NCI-H1694 treated with DMSO at 0.1 percent for 48 hours (cell line): Measurements from ENCODE around the gene SLCO2B1.

ENCODE experiments used
- DNase-seq: peaks from one replicate; lab custom pipeline; 2025; lab: John Stamatoyannopoulos, UW

SLCO2B1 gene

DNA sequence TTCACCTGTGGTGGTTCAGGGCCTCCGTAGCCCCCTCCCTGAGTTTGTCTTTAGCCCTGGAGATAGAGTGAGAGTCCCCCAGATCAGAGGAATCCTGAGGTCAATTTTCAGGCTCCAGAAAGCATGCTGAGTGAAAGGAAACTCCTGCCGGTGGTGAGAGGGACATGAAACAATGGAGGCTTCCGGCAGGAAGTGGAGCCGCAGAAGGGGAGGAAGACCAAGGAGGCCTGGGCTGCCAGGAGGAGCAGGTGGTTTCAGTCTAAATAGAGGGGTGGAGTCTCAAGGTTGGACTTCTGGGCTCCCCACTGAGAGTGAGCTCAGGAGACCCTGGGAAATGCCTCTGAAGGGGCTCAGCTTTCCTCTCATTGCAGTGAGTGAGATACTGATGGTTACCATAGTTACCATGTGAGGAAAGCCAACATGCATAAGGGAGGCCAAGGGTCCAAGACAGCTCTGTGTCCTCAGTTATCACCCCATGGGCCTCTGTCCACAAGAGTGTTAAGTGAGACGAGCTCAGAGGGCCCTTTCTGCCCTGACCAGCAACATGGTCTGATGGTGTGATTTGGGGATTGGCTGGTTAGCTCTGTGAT, 10.7 kb downstream of the SLCO2B1 start:
- no peak for DNase-seq

DNA sequence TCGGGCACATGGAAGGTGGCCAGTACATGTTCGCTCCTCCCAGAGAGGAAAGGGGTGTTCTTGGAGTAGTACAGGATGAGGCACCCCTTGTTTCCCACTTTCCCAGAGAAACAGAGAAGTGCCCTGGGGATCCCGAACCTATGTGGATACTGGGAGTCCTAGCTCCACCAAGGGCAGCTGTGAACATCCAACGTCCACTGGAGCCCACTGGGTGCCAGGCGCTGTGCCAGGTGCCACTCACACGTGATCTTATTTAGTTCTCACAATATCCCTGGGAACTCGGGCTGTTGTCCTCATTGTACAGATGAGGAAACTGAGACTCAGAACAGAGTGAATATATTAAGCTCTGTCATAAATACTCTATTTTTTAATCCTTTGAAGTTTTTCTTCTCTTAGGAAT, 12.0 kb downstream of the SLCO2B1 start:
- DNase-seq, result no peak

DNA sequence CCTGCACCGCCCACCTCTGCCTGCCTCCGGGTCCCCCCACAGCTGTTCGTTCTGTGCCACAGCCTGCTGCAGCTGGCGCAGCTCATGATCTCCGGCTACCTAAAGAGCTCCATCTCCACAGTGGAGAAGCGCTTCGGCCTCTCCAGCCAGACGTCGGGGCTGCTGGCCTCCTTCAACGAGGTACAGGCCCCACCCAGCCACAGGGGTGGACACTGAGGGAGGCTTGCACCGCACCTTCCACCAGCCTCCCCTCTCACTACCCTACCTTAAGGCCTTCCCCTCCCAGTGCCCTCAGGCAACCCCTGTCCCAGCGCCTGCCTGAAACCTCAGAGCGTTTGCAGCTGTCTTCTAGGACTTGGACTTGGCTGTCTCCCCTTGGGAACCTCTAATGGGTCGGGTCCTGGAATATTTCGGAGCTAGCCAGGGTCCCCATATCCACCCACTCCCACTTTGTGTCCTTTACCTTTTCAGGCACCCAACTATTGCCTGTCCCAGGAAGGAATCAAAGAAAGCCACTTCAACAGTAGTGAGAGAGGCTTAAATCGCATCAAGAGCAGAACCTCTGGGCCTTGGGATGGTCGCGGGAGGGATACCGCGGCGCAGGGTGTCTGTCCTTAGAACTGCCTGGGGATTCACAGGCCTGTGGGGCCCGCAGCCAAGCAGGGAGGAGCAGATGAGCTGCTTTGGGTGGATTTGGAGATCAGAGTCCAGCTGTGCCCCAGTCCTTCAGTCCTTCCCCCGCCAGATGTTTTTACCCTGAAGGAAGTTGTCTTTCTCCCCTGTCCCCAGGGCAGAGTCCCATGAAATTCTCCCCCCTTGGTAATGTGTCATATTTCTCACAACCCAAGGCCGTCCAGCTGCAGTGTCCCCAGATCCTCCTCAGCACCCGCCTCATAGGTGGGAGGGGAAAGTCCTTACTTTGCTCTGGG, 13.3 kb downstream of the SLCO2B1 start:
- no peak for DNase-seq

DNA sequence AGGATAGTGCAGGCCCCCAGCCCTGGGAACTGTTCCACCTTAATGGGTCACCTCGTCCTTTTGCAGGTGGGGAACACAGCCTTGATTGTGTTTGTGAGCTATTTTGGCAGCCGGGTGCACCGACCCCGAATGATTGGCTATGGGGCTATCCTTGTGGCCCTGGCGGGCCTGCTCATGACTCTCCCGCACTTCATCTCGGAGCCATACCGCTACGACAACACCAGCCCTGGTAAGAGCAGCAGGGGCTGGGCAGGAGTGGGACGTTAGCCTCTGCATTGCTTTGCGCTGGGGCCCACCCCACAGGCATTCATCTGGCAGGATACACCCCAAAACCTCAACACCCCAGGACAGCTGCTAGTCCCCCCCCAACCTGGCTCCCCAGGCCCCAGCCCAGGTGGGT, 14.8 kb downstream of the SLCO2B1 start:
- no peak for DNase-seq

DNA sequence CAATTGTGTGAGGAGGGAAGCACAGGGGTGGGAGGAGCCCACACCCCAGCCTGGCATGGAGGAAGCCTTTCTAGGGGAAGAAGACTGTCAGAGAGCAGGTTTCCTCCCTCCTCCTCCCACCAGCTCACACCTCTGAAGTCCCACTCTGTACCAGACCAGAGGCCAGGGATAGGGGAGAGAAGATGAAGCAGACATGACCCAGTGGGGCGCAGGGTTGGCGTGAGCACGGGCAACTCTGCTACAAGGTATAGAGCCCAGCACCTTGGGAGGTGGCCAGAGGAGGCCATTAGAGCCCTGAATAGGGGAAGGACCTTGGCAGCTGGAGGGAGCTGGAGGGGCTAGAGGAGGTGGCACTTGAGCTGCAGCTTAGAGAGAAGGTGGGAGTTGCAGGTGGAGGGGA, 15.9 kb downstream of the SLCO2B1 start:
- DNase-seq, result no peak

DNA sequence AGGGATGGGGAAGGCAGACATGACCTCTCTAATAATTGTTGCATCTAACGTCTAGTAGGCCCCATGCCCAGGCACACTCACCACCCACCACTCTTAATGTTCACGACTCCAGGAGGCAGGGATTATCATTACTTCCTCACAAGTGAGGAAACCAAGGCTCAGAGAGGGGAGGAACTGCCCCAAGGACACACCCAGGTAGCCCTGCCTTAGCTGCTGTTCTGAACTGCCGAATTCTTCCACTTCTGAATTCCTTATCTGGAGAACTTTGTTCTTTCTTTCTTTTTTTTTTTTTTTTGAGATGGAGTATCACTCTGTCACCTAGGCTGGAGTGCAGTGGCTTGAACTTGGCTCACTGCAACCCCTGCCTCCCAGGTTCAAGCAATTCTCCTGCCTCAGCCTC, 16.7 kb downstream of the SLCO2B1 start:
- DNase-seq, result no peak

DNA sequence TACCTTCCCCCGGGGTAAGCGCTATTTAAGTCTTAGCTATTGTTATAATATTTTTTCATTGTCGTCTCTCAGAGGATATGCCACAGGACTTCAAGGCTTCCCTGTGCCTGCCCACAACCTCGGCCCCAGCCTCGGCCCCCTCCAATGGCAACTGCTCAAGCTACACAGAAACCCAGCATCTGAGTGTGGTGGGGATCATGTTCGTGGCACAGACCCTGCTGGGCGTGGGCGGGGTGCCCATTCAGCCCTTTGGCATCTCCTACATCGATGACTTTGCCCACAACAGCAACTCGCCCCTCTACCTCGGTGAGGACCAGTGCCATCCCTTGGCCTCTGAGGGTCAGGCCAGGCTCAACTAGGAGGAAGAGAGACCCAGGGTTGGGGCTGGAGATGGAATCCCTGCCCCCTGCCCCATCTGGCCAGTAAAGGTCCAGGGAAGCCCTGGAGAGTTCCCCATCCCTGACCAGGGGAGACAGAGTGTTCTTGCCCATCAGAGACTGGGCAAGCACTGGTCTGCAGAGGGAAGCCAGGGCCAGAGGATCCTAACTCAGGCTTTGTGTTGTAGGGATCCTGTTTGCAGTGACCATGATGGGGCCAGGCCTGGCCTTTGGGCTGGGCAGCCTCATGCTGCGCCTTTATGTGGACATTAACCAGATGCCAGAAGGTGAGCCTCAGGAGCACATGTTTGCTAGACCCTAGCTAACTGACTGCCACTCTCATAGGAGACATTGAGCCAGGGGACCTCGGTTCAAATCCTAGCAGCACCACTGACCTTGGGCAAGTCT, 18.4 kb downstream of the SLCO2B1 start:
- no peak for DNase-seq

DNA sequence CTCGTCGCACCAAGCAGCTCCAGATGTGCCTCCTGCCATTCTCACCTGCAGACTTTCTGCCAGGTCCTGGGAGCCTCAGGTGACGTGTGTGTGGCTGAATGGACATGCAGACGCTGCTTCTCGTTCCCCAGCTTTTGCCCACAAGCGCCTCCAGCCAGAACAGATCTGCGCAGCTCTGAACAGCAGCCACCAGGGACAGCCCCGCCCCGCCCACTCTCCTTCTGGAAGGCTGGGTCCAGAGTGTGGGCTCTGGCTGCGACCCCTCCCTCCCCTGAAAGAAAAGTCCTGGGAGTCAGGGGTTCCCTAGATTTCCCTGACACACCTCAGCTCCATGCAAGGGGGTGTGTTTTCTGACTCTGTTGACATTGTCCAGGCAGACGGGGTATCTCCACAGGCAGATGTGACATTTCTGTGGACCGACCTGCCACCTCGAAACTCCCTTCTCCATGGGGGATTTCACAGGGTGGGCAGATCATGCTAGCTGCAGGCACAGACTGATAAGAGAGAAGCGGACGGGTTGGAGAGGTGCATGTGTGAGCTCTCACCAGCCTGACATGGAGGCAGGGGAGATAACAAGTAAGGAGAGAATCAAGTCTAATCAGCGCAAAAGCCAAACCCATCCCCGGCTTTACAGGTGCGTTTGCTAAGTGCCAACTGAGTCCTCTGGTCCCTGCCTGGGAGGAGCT, 19.8 kb downstream of the SLCO2B1 start:
- no peak for DNase-seq

DNA sequence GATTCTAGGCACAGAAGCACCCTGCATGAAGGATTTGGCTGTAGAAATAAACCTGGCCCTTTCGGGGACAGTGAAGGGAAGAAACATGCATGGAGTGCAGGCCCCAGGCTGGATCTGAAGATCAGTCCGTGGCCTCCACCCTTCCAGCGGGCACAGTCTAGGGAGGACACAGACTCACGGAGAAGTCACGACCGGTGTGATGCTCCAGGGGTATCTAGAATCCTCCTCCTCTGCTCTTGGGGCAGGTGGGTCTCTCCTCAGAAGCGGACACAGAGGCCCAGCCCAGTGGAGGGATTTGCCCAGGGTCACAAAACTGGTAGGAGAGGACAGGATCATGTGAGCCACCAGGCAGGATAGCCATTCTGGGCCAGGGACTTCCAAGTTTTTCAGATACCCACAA, 22.4 kb downstream of the SLCO2B1 start:
- DNase-seq, result no peak

DNA sequence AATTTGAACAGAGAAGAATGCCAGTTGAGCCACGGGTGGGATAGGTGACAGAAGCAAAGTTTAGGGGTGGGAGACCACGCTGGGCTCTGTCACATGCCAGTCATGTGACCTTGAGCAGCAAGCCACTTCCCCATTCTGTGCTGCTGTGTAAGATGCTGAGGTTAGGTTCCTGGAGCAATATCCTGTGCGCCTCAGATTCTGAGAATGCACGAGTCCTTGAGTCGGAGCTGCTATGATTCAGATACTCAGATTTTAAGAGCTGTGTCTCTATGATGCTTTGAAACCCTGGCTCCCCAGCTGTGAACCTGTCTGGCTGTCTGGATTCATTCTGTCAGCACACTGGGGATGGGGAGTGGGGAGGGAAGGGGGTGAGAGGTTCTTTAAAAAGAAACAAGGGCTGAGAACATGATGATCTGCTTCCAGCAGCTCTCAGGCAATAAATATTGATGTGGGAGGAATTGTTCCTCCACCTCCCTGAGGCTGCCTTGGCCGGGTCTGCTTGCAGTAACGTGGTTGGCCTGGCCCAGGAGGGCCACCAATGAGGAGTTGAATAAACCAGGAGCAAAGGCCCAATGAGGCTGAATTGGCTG, 24.0 kb downstream of the SLCO2B1 start:
- no peak for DNase-seq

DNA sequence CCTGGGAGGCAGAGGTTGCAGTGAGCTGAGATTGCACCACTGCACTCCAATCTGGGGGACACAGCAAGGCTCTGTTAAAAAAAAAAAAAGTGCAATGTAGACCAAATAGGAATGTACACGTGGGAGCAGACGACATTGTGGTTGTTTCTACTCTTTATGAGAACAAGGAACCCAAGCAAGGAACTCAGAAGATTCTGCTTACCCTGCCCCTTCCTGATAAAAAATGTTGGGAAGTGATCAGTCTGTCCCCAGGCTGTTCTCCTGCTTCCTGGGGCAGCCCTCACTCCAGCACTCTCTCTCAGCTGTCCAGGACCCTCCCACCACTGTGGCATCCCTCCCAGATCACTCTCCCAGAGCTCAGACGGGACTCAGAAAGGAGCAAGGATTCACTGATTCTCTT, 31.8 kb downstream of the SLCO2B1 start:
- DNase-seq, result no peak

DNA sequence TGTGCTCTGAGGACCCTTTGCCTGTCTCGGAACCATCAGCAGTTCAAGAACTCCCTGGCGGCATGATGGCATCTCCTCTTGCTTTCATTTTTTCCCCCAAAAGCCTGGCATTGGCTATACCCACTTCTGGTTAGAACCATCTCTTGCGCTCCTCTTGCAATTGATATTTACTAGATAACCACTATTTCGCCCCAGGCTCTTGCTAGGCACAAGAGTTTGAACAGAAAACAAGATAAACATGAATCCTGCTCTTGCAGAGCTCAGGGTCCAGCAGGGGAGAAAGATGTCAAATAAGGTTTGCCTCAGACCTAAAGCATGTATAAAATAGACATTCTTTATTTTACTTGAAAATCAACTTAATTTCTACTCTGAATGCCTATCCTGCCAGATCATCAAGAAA, 33.1 kb downstream of the SLCO2B1 start:
- no peak for DNase-seq

DNA sequence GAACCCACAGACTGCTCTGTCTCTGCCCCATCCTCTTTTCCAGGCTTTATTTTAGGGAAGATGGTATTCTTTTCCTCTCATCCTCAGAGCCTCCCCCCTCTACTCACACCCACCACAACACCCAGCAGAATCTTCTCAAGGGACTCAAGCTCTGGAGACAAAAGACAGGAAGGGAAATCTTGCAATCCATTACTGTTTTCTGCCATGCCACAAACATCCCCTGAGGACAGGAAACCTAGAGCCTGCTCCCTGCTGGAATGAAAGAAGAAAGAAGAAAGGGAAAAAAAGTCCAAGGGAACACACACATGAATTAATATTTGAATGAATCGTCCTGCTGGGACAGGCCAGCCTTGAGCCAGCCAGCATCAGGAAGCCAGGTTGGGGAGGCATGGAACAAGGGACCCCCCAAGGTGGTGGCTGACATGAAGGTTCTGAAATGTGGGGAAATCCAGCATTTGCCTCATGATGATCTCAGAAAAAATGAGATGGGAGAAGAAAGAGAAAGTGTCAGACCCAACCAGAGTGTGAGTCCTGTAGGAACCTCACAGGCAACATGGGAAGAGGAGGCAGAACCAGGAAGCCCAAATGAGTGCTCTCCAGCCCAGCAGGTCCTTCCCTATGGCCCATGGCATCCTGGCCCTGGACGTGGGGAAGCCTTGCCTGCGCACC, 34.0 kb downstream of the SLCO2B1 start:
- no peak for DNase-seq

DNA sequence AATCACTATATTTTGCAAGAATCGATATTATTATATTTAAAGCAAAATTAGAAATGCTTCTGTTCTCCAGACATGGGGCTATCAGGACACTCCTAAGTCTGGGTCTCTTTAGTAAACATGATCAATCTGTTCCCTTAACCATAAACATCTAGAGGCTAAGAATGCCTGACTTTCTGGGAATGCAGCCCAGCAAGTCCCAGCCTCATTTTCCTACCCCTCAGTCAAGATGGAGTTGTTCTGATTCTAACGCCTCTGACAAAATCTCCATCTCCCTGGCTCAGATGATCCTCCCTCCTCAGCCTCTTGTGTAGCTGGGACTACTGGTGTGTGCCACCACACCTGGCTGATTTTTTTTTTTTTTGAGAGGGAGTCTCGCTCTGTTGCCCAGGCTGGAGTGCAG, 35.0 kb downstream of the SLCO2B1 start:
- DNase-seq, result no peak

DNA sequence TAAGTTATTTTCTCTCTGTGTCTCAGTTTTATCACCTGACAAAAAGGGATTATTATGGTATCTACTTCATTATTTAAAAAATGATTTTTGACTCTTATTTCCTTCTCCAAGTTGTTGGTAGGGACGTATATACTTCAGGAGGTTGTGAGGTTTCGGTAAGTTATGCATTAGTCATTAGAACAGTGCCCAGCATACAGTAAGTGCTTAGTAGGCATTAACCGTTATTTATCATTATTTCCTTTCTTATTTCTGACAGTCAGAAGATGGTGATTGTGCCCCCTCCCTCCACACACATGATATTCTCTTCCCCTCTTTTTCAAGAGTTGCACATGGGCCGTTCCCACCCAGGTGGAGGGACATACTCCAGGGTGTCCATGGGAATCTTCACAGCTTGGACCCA, 36.1 kb downstream of the SLCO2B1 start:
- DNase-seq, result no peak

DNA sequence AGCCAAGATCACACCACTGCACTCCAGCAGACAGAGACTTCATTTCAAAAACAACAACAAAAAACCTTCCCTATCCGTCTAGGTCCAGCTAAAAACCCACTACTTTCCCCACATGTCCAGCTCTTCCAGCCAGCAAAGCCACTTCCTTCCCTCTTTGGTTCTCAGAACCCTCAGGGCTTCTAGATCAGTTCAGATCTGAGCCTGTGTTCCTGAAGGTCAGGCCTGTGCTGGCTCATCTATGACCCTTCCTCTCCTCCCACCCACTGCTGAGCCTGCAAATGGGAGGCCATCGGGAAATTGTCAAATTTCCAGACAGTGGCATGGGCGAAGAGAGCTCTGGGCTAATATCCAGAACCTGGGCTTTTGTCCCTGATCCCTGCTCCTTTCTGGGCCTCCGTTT, 37.8 kb downstream of the SLCO2B1 start:
- DNase-seq, result no peak

DNA sequence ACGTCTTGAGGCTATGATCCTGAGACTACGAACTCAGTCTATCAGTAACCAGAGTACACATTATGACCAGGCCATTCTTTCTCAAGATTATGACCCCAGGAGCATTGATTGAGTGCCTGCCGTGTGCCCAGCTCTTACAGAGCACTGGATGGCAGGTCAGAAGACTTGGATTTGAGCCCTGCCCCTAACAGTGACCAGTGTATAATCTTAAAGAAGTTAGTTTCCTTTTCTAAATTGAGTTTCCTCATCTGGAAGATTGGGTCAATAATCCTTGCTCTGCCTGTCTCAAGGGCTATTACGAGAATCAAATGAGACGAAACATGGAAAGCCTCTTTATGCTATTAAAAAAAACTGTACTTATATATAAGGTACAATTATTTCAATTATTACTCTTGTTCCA, 38.2 kb downstream of the SLCO2B1 start:
- no peak for DNase-seq

DNA sequence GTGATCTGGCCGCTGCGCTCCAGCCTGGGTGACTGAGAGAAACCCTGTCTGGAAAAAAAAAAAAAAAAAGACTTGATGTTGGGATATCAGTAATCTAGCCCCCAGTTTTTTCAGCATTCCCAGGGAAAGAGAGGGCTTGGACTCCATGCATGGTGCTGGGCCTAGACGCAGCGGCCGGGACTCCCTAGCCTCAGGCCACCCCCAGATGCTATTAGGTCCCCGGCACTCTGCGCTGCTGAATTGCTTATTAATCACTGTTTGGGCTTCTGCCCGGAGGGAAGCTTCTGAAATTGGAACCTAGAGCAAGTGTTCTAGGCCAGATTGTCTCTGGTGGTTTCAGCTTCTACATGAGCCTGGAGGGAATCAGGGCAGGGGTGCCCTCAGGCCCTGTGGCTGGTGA, 39.0 kb downstream of the SLCO2B1 start:
- no peak for DNase-seq

DNA sequence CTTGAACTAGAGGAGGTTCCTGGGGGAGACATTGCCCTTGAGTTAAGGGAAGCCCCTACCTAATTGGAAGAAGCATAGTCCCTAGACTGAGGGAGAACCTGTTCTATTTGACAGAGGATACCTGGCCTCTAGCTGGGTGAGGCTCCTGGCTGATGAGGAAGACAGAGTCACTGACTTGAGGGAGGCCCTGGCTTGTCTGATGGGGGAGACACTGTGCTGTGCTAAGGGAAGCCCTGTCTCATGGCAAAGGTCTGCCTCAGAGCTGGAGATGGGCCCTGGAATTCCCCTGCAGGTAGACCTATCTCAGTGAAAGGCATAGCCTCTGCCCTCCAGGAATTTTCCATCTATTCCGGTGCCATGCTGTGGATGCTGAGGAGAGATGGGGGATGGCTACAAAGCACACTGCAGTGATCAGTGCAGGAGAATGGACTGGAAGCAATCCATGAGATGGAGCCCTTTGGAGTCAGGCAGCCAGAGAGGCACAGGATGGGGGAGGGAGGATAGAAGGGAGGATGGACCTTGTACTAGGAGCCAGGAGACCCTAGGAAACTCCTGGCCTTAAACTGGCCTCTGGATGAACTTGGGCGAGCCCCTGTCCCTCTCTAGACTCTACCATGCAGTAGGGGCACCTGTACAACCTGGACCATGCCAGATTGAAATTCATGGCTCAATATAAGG, 39.9 kb downstream of the SLCO2B1 start:
- DNase-seq, result no peak

DNA sequence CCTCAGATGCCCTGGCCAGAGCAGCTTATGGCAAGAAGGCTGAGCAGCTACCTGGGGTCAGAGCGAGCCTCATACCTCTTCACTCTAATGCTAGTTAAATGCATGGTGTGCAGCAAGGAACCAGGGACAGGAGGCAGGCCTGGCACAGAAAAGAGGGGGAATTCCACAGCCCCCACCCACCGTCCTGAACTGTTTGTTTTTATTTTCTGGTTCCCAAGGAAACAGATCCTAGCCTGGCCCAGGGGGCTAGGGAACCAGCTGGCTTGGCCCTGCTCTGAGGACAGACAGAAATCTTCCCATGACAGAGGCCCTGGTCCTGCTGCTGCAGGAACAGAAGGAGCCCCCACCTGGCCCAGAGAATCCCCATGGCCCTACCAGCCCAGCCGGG, 40.4 kb downstream of the SLCO2B1 start:
- peak; percentile 42 for DNase-seq

DNA sequence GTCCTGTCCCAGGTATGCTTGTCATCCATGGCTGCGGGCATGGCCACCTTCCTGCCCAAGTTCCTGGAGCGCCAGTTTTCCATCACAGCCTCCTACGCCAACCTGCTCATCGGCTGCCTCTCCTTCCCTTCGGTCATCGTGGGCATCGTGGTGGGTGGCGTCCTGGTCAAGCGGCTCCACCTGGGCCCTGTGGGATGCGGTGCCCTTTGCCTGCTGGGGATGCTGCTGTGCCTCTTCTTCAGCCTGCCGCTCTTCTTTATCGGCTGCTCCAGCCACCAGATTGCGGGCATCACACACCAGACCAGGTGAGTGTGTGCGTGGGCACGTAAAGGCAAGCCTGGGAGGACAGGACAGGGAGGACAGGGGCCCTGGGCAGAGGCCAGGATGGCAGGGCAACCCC, 42.4 kb downstream of the SLCO2B1 start:
- no peak for DNase-seq
